Upper lobe of left lung (tissue), 6 donors: ENCODE results near the gene NPFFR1. TPM values are rescaled to one million over a fixed set of nuclear protein-coding genes. Genes with fewer than 3 reads are reported as not detected.

ENCODE experiments used
- ATAC-seq, 2 donors: fragments of 200-7000 bp; cut with Tn5 transposase; one replicate each; pipeline ENCODE4 v1.9.1; 2022; ENCODE audit warnings: mild to moderate bottlenecking in 2 of 2, moderate library complexity in 2 of 2; ENCODE audit not compliant: low FRiP score in 2 of 2
- DNase-seq, 2 donors: peaks; one replicate each; pipeline ENCODE4 v3.0.0-alpha.2; 2019 to 2020
- H3K27ac ChIP-seq, 4 donors: fragments of 200-600 bp; sonication (generic); one replicate each; pipeline ENCODE4 v1.5.1; 2016 to 2019
- H3K27me3 ChIP-seq, 4 donors: fragments of 200-600 bp; sonication (generic); one replicate each; pipeline ENCODE4 v1.5.1; 2017 to 2019
- H3K36me3 ChIP-seq, 4 donors: fragments of 200-600 bp; sonication (generic); one replicate each; pipeline ENCODE4 v1.5.1; 2016 to 2019
- H3K4me1 ChIP-seq, 4 donors: fragments of 200-600 bp; sonication (generic); one replicate each; pipeline ENCODE4 v1.5.1; 2018 to 2019
- H3K4me3 ChIP-seq, 4 donors: fragments of 200-600 bp; sonication (generic); one replicate each; pipeline ENCODE4 v1.5.1; 2017 to 2019; ENCODE audit warnings: mild to moderate bottlenecking in 2 of 4, moderate library complexity in 1 of 4
- H3K9me3 ChIP-seq, 4 donors: fragments of 200-600 bp; sonication (generic); one replicate each; pipeline ENCODE4 v1.5.1; 2018 to 2019
- CTCF ChIP-seq, 6 experiments: fragments of 450-650 bp in 4 of 6; fragments of 200-600 bp in 2 of 6; sonication (generic) in 2 of 6; IDR thresholded peaks; one replicate each; pipeline ENCODE4 v1.5.1; 2016 to 2019; ENCODE audit warnings: antibody characterized with exemption in 6 of 6
- EP300 ChIP-seq, 4 donors: sonication (generic); formaldehyde crosslinking; IDR thresholded peaks; one replicate each; pipeline ENCODE4 v1.5.1; 2017; ENCODE audit warnings: antibody characterized with exemption in 4 of 4, control low read depth in 2 of 4
- POLR2A ChIP-seq, 4 donors: fragments of 450-650 bp; IDR thresholded peaks; one replicate each; pipeline ENCODE4 v1.5.1; 2016 to 2017; ENCODE audit warnings: antibody characterized with exemption in 4 of 4, mild to moderate bottlenecking in 2 of 4
- POLR2AphosphoS5 ChIP-seq, 2 donors: sonication (generic); formaldehyde crosslinking; IDR thresholded peaks; one replicate each; pipeline ENCODE4 v1.5.1; 2017; ENCODE audit warnings: antibody characterized with exemption in 2 of 2
- WGBS, 2 donors: methylation state at CpG; one replicate each; pipeline ENCODE4 v1.1.5; 2017 to 2018; 5-methylcytosine and 5-hydroxymethylcytosine counted together
- total RNA-seq, 6 donors: library from RNA; depleted of rRNA in 4 of 6; stranded (reverse); fragments of >200 nt in 4 of 6; gene quantifications; one replicate each; pipeline versions ENCODE4 v1.1.0 to v1.2.1, GENCODE V29; 2016 to 2021
- donor health status: DM: no; HTN: no; CAD: no; lungs with moderate emphysema.
- donor health status: DM: no; HTN: yes; CAD: no; lungs with severe emphysema.

NPFFR1 gene
- total RNA-seq, 6 donors from 2014 or later = 0.15 to 1.0 (median 0.29) TPM

DNA sequence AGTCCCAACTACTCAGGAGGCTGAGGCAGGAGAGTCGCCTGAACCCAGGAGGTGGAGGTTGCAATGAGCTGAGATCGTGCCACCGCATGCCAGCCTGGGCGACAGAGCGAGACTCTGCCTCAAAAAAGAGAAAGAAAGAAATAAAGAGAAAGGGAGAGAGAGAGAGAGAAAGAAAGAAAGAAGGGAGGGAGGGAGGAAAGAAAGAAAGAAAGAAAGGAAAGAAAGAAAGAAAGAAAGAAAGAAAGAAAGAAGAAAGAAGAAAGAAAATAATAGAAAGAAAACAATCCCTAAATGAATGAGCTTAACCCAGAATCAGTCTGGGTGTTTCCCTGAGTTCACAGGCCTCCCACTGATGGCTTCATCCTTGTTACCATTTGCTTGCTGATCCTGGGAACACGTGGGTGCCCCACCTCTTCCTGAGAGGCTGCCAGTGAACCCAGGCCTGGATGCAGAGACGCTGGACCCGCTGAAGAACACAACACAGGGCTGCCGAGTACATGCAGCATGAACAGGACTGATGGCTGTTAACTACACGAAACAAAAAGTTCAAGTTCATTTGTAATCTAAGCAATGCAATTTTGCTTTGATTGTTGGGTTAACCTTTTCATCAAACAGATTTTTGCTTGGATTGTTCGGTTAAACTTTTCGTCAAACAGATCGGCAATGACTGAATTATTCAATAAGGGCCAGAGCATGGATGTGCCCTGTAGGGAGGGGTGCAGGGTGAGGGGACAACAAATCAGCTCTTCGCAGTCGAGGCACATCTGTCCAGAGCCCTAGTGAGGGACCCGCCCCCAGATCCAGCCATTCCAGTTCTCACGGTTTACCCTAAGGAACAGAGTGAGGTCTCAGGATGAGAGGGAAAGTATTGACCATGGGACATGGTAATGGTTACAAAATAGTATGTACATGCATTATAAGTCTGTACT lies 11.5 kb downstream of the NPFFR1 start:
- ATAC-seq = peak in 1 of 2 donors; percentile 58
- TF ChIP-seq POLR2AphosphoS5 (IDR thresholded peaks at IDR 0.05) (no peak), POLR2A (IDR thresholded peaks at IDR 0.05) (no peak), CTCF (IDR thresholded peaks at IDR 0.05) (no peak), EP300 (IDR thresholded peaks at IDR 0.05) (no peak)

GRCh38 chr10:70270952-70271351 lies 12.9 kb downstream of the NPFFR1 start:
- Histone ChIP-seq H3K9me3 (no peaks in the 10 kb centered on the region), H3K4me3 (no peak overlapping the region), H3K27me3 (no peaks in the 10 kb centered on the region), H3K27ac (no peak overlapping the region), H3K36me3 (no peaks in the 10 kb centered on the region), H3K4me1 (peaks cover 0 to 13% (median 7%) of the 10 kb centered on the region in 4 donors)
- TF ChIP-seq POLR2A (IDR thresholded peaks at IDR 0.05) (no peak), CTCF (IDR thresholded peaks at IDR 0.05) (no peak), POLR2AphosphoS5 (IDR thresholded peaks at IDR 0.05) (no peak), EP300 (IDR thresholded peaks at IDR 0.05) (no peak)
- no peak for ATAC-seq
- no peak for DNase-seq
- WGBS, 2 donors = 65 to 70% methylated on average over 2 of the region's 2 CpGs

More for the DNA sequence above, 11.5 kb downstream of the NPFFR1 start:
- Histone ChIP-seq H3K27ac (no peak overlapping the region), H3K4me3 (no peak overlapping the region), H3K4me1 (peaks cover 0 to 13% (median 7%) of the 10 kb centered on the region in 4 donors), H3K36me3 (no peaks in the 10 kb centered on the region), H3K27me3 (no peaks in the 10 kb centered on the region), H3K9me3 (no peaks in the 10 kb centered on the region)
- no peak for DNase-seq
- WGBS, 2 donors = 78 to 80% methylated on average over 17 of the region's 17 CpGs

GRCh38 chr10:70269741-70270140 lies 14.1 kb downstream of the NPFFR1 start:
- Histone ChIP-seq H3K4me3 (no peak overlapping the region), H3K27me3 (no peaks in the 10 kb centered on the region), H3K27ac (no peak overlapping the region), H3K4me1 (peaks cover 0 to 13% (median 5%) of the 10 kb centered on the region in 4 donors), H3K36me3 (no peaks in the 10 kb centered on the region), H3K9me3 (no peaks in the 10 kb centered on the region)
- TF ChIP-seq POLR2A (IDR thresholded peaks at IDR 0.05) (no peak), EP300 (IDR thresholded peaks at IDR 0.05) (no peak), POLR2AphosphoS5 (IDR thresholded peaks at IDR 0.05) (no peak), CTCF (IDR thresholded peaks at IDR 0.05) (no peak)
- ATAC-seq (no peak), DNase-seq (no peak)
- WGBS, 2 donors = 99 to 100% methylated on average over 3 of the region's 3 CpGs

DNA sequence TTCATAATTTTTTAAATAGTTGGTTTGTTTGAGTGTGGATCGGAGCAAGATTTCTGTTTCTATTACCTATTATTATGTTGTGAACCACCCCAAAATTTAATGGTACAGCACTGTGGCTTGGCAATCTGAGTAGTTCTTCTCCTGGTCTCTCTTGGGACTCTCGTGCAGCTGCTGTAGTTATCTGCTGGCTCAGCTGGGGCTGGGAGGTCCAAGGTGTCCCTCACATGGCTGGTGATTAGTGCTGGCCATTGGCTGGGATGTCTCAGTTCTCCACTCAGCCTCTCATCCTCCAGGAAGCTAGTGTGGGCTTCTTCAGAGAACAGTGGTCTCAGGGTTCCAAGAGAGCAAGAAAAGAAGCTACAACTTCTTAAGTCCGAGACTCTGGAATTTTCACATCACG lies 15.4 kb downstream of the NPFFR1 start:
- no peak for ATAC-seq
- TF ChIP-seq POLR2AphosphoS5 (IDR thresholded peaks at IDR 0.05) (no peak), EP300 (IDR thresholded peaks at IDR 0.05) (no peak), POLR2A (IDR thresholded peaks at IDR 0.05) (no peak), CTCF (IDR thresholded peaks at IDR 0.05) (no peak)
- no peak for DNase-seq
- Histone ChIP-seq H3K27ac (no peak overlapping the region), H3K27me3 (no peaks in the 10 kb centered on the region), H3K4me3 (no peak overlapping the region), H3K36me3 (no peaks in the 10 kb centered on the region), H3K9me3 (no peaks in the 10 kb centered on the region), H3K4me1 (peaks cover 0 to 12% (median 5%) of the 10 kb centered on the region in 4 donors)
- 91 to 93% methylated on average over 4 of the region's 4 CpGs for WGBS, 2 donors
